GM23248 (cell line): ENCODE data around the gene PRPF4. TPM values are rescaled to one million over a fixed set of nuclear protein-coding genes. Genes with fewer than 3 reads are reported as not detected.
"Not testable (repeated sequence)": the region's sequence is repeated elsewhere in the genome, so short reads cannot be mapped to it uniquely, and the experiment has no call there.

Experiments used
- DNase-seq: peaks from one replicate; pipeline ENCODE4 v3.0.0-alpha.2; 2015
- H2AFZ ChIP-seq: fragments of 200-600 bp; sonication (generic); 2 replicates; pipeline ENCODE4 v1.6.1; 2016; ENCODE audit warnings: antibody characterized with exemption
- H3F3A ChIP-seq: fragments of 200-600 bp; sonication (generic); 2 replicates; pipeline ENCODE4 v1.6.1; 2016; ENCODE audit warnings: mild to moderate bottlenecking, antibody characterized with exemption, mixed run types; ENCODE audit not compliant: insufficient read depth
- H3K27ac ChIP-seq: fragments of 200-600 bp; sonication (generic); 2 replicates; pipeline ENCODE4 v1.5.1; 2016; ENCODE audit warnings: mild to moderate bottlenecking
- H3K27me3 ChIP-seq: fragments of 200-600 bp; sonication (generic); replicated peaks from 2 replicates; pipeline ENCODE4 v1.6.1; 2016; ENCODE audit warnings: mild to moderate bottlenecking; ENCODE audit not compliant: insufficient read depth
- H3K36me3 ChIP-seq: fragments of 200-600 bp; sonication (generic); 2 replicates; pipeline ENCODE4 v1.6.1; 2016; ENCODE audit warnings: low read depth, mild to moderate bottlenecking
- H3K4me1 ChIP-seq: fragments of 200-600 bp; sonication (generic); 2 replicates; pipeline ENCODE4 v1.6.1; 2016; ENCODE audit warnings: mild to moderate bottlenecking; ENCODE audit not compliant: insufficient read depth
- H3K4me2 ChIP-seq: fragments of 200-600 bp; sonication (generic); one replicate; pipeline ENCODE4 v1.6.1; 2016; ENCODE audit warnings: mild to moderate bottlenecking; ENCODE audit not compliant: unreplicated experiment
- H3K4me3 ChIP-seq: fragments of 200-600 bp; sonication (generic); 2 replicates; pipeline ENCODE4 v1.5.1; 2016; ENCODE audit warnings: mild to moderate bottlenecking
- H3K79me2 ChIP-seq: fragments of 200-600 bp; sonication (generic); 2 replicates; pipeline ENCODE4 v1.6.1; 2016; ENCODE audit warnings: mild to moderate bottlenecking; ENCODE audit not compliant: insufficient read depth
- H3K9ac ChIP-seq: fragments of 200-600 bp; sonication (generic); 2 replicates; pipeline ENCODE4 v1.6.1; 2016; ENCODE audit warnings: mild to moderate bottlenecking
- H3K9me2 ChIP-seq: fragments of 200-600 bp; sonication (generic); 2 replicates; pipeline ENCODE4 v1.6.1; 2016; ENCODE audit warnings: mixed run types, mild to moderate bottlenecking, moderate library complexity; ENCODE audit not compliant: insufficient read depth
- H3K9me3 ChIP-seq: fragments of 200-600 bp; sonication (generic); one replicate; pipeline ENCODE4 v1.6.1; 2017; ENCODE audit warnings: low read depth
- H4K20me1 ChIP-seq: fragments of 200-600 bp; sonication (generic); 2 replicates; pipeline ENCODE4 v1.6.0; 2016; ENCODE audit not compliant: insufficient read depth
- EZH2 ChIP-seq: fragments of 200-600 bp; sonication (generic); IDR thresholded peaks from 2 replicates; pipeline ENCODE4 v1.6.1; 2018; ENCODE audit warnings: antibody characterized with exemption, mild to moderate bottlenecking; ENCODE audit not compliant: insufficient read depth, poor library complexity, severe bottlenecking
- EZH2phosphoT487 ChIP-seq: fragments of 200-600 bp; sonication (generic); IDR thresholded peaks from 2 replicates; pipeline ENCODE4 v1.6.1; 2018; ENCODE audit warnings: antibody characterized with exemption, moderate library complexity, mild to moderate bottlenecking, low read depth; ENCODE audit not compliant: insufficient read depth
- WGBS, 2 experiments: methylation state at CpG; one replicate each; pipeline ENCODE4 v1.1.6; 2015 to 2017; ENCODE audit warnings: low lambda C conversion rate in 2 of 2, low coverage in 1 of 2; ENCODE audit errors: missing lambda C conversion rate in 2 of 2; 5-methylcytosine and 5-hydroxymethylcytosine counted together
- in situ Hi-C: fragments of 300-500 bp; cut with MboI; formaldehyde crosslinking; loops from 2 replicates; pipeline ENCODE4 v1.15.0; 2020
- polyA plus RNA-seq: library from polyadenylated mRNA; unstranded; fragments of >200 nt; fragmentation: Nextera tagmentation; extraction: Ambion mirVana; gene quantifications from 2 replicates; pipeline ENCODE4 v1.2.1, GENCODE V29; 2016
- total RNA-seq: library from RNA; depleted of rRNA; stranded (reverse); fragments of >200 nt; shearing (Covaris generic); gene quantifications from 2 replicates; pipeline ENCODE4 v1.2.3, GENCODE V29; 2014

PRPF4 gene
- total and polyA plus RNA-seq, 2 experiments from 2014 or later, result 25.7 to 26.5 TPM

DNA sequence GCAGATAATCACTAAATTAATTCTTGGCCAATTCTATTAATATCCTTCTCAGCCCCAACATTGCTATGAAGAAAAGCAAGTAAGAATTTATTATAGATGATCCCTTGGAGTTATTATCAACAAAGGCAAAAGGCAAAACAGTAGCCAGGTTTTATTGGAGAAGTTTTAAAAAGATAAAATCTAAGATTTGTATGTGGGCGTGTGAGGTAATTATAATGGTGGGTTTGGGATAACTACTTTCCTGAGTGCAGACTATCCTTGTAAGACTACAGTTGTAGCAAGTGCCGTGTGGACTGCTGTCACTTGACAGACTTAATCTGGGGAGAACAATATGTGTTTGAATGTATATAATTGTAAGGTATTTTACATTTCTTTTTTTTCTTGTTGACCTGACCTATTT lies 30.9 kb upstream of the PRPF4 start:
- H3F3A ChIP-seq, result no peaks in the 10 kb centered on the region
- 74 to 77% methylated on average over 2 of the region's 2 CpGs for WGBS, 2 experiments
- DNase-seq, result no peak

DNA sequence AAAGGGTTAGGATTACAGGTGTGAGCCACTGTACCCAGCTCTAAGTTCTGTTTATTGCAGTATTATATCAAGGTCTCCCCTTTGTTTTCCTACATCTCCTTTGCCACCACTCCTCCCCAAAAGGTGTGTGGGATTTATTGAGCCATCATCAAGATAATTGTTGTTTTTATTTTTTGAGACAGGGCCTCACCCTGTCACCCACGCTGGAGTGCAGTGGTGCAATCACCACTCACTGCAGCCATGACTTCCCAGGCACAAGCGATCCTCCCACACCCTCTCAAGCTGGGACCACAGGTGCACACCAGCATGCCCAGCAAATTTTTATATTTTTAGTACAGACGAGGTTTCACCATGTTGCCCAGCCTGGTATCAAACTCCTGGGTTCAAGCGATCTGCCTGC lies 29.6 kb upstream of the PRPF4 start:
- H3K9me3 ChIP-seq, result no peaks in the 10 kb centered on the region
- no peak overlapping the region for H2AFZ ChIP-seq
- H3K27me3 ChIP-seq, result no peaks in the 10 kb centered on the region
- no peak overlapping the region for H3K4me3 ChIP-seq
- H3K9me2 ChIP-seq, result no peaks in the 10 kb centered on the region
- TF ChIP-seq EZH2phosphoT487 (no peak), EZH2 (no peak)
- H3K9ac ChIP-seq, result no peak overlapping the region
- no peaks in the 10 kb centered on the region for H3F3A ChIP-seq
- H3K4me2 ChIP-seq, result no peak overlapping the region
- H3K4me1 ChIP-seq, result no peaks in the 10 kb centered on the region
- in situ Hi-C loops, result no loop called here
- DNase-seq, result no peak
- 88 to 92% methylated on average over 4 of the region's 4 CpGs for WGBS, 2 experiments
- no peak overlapping the region for H3K27ac ChIP-seq
- H3K79me2 ChIP-seq, result peaks cover 76% of the 10 kb centered on the region
- 0 out of 2 replicates have a peak, but pooled peaks cover 3% of the 10 kb centered on the region for H3K36me3 ChIP-seq
- no peaks in the 10 kb centered on the region for H4K20me1 ChIP-seq

More for the DNA sequence above, 30.9 kb upstream of the PRPF4 start:
- Histone ChIP-seq H3K27ac (no peak overlapping the region), H3K9me2 (no peaks in the 10 kb centered on the region), H3K9me3 (no peaks in the 10 kb centered on the region), H3K36me3 (0 out of 2 replicates have a peak, but pooled peaks cover 2% of the 10 kb centered on the region), H4K20me1 (no peaks in the 10 kb centered on the region), H3K4me2 (no peak overlapping the region), H3K9ac (no peak overlapping the region), H2AFZ (no peak overlapping the region), H3K27me3 (no peaks in the 10 kb centered on the region), H3K4me1 (no peaks in the 10 kb centered on the region; the same call in 1 of the 2 replicates), H3K79me2 (peaks cover 84% of the 10 kb centered on the region), H3K4me3 (no peak overlapping the region)
- in situ Hi-C loops, result no loop called here
- TF ChIP-seq EZH2 (no peak), EZH2phosphoT487 (no peak)

DNA sequence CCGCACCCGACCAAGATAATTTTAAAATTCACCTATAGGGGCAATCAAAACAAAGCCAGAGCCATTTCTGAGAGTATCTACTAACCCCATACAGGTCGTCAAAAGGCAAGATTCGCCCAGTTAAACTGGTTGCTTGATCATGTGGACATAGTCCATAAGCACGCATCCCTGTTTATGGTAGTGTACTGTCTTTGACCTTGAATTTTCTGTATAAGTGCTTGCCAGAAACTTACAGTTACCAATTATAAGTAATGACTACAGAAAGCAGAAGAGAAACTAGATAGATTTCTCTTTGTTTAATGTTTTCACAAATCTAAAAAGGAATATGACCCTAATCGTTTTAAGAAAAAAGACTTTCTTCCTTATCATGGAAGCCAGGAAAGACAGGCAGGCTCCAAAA lies 28.5 kb upstream of the PRPF4 start:
- no peak for DNase-seq
- Histone ChIP-seq H3K4me3 (no peak overlapping the region), H3F3A (no peaks in the 10 kb centered on the region), H3K9me2 (no peaks in the 10 kb centered on the region), H3K27ac (no peak overlapping the region), H2AFZ (no peak overlapping the region), H3K9ac (no peak overlapping the region), H3K79me2 (peaks cover 86% of the 10 kb centered on the region), H3K4me2 (no peak overlapping the region), H3K27me3 (no peaks in the 10 kb centered on the region), H3K4me1 (no peaks in the 10 kb centered on the region), H3K9me3 (no peaks in the 10 kb centered on the region), H3K36me3 (0 out of 2 replicates have a peak, but pooled peaks cover 3% of the 10 kb centered on the region), H4K20me1 (no peaks in the 10 kb centered on the region)
- TF ChIP-seq EZH2phosphoT487, result no peak
- no peak for TF ChIP-seq EZH2
- 86 to 90% methylated on average over 6 of the region's 6 CpGs for WGBS, 2 experiments
- in situ Hi-C loops, result no loop called here

DNA sequence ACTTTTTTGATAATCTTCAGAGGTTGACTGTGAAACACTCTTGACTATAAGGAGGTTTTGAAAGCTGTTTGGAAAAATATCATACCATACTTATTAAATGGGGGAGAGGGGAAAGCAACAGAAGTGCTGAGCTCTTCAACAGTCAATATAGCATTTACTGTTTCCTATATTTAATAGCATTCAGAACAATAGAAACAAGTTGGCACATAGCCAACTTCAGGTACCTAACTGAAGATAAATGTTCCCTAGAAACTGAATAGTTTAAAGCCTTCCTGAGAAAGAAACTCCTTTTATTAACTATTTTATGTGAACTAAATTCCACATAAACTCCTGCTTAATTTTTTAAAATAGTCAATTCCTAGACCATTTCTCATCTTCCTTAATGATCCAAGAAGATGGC lies 27.8 kb upstream of the PRPF4 start:
- Histone ChIP-seq H3K36me3 (0 out of 2 replicates have a peak, but pooled peaks cover 3% of the 10 kb centered on the region), H3F3A (no peaks in the 10 kb centered on the region), H3K9ac (no peak overlapping the region), H3K4me2 (no peak overlapping the region), H4K20me1 (no peaks in the 10 kb centered on the region), H3K9me2 (no peaks in the 10 kb centered on the region), H3K27me3 (no peaks in the 10 kb centered on the region), H3K4me1 (no peaks in the 10 kb centered on the region), H3K4me3 (no peak overlapping the region), H3K79me2 (peaks cover 89% of the 10 kb centered on the region), H2AFZ (no peak overlapping the region), H3K27ac (no peak overlapping the region), H3K9me3 (no peaks in the 10 kb centered on the region)
- in situ Hi-C loops, result no loop called here
- DNase-seq, result no peak
- TF ChIP-seq EZH2, result no peak
- no peak for TF ChIP-seq EZH2phosphoT487

DNA sequence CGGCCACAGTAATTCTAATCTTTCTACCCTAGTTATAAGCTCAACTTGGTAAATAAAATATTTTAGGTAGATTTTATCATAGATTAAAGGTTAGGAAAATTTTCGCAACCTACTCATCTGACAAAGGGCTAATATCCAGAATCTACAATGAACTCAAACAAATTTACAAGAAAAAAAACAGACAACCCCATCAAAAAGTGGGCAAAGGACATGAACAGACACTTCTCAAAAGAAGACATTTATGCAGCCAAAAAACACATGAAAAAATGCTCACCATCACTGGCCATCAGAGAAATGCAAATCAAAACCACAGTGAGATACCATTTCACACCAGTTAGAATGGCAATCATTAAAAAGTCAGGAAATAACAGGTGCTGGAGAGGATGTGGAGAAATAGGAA lies 25.8 kb upstream of the PRPF4 start:
- H2AFZ ChIP-seq, H4K20me1 ChIP-seq, H3K4me2 ChIP-seq, H3K9me2 ChIP-seq, H3K4me3 ChIP-seq, H3F3A ChIP-seq, in situ Hi-C loops, H3K9ac ChIP-seq, H3K27ac ChIP-seq, H3K4me1 ChIP-seq, DNase-seq, H3K27me3 ChIP-seq, H3K9me3 ChIP-seq, H3K36me3 ChIP-seq: not testable (repeated sequence)
- H3K79me2 ChIP-seq, result peaks cover 91% of the 10 kb centered on the region
- WGBS, 2 experiments, result 97 to 98% methylated on average over 2 of the region's 2 CpGs
